Measurements from ENCODE around the gene ELK1. TPM values are rescaled to one million over a fixed set of nuclear protein-coding genes. Genes with fewer than 3 reads are reported as not detected.

Gene ELK1
- total RNA-seq, 2 donors from 2014 or later: 24.5 to 49.5 TPM

DNA sequence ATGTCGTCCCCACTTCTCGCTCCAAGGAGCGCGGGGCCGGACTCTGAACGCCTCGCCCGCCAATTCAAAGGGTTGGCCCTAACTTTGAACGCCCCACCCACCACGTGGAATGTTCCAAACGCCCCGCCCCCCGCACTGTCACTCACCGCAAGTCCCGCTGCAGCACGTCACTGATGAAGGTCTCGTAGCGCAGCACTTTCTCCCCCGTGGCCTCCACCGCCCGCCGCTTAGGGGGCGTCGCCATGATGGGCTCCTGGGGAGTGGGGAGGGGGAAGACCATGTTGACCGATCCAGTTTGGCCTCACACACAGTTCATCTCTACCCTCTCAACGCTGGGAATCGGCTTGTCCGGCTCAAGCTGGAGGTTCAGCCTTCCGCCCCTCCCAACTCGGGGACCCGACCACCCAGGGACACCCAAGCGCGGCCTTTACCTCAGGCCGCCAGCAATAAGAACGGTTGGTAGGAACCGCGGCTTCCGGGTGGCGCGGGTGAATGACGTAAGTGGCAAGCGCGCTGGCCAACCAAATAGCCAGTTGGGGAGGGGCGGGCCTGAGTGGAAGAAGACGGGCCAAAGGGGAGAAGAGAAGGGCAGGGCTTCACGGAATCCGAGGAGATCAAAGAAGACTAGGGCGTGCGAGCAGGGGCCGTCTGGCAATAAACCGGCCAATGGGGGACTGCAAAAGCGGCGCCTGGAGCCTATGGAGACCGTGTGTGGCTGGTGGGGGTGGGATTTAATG lies 8.5 kb upstream of the ELK1 start, which contains the start of gene UXT:
UXT (minus strand) TSS at position 497 of the 737 bp plus-strand sequence; CDS start at position 244, 253 bp downstream.
- Mint-ChIP-seq H3K4me1 (ENCODE audit: low read depth in 2 of 2) (peaks cover 13 to 24% of the 10 kb centered on the region in 2 donors), H3K36me3 (peaks cover 12% of the 10 kb centered on the region)
- peak; percentile 94 for DNase-seq (ENCODE audit: low spot score)

GRCh38 chrX:47658301-47658683 lies 7.9 kb upstream of the ELK1 start:
- DNase-seq (ENCODE audit: low spot score) (no peak), ATAC-seq (no peak)
- Mint-ChIP-seq H3K4me3 (peak overlapping the region; percentile 89), H3K36me3 (peaks cover 17% of the 10 kb centered on the region), H3K9me3 (no peaks in the 10 kb centered on the region), H3K27me3 (no peaks in the 10 kb centered on the region), H3K4me1 (ENCODE audit: low read depth in 2 of 2) (peaks cover 13 to 24% of the 10 kb centered on the region in 2 donors), H3K27ac (peak overlapping the region; percentile 96 to 97)

More for the DNA sequence above, 8.5 kb upstream of the ELK1 start, which contains the start of gene UXT:
- H3K27me3 Mint-ChIP-seq: no peaks in the 10 kb centered on the region
- H3K27ac Mint-ChIP-seq: peak within 1 kb of the TSS; percentile 96 to 97
- ATAC-seq: peak; percentile 92 to 94
- H3K9me3 Mint-ChIP-seq: no peaks in the 10 kb centered on the region
- H3K4me3 Mint-ChIP-seq: peak within 1 kb of the TSS; percentile 89

GRCh38 chrX:47651043-47651905 lies 911 bp upstream of the ELK1 start:
- peaks cover 31 to 37% of the 10 kb centered on the region in 2 donors for H3K4me1 Mint-ChIP-seq (ENCODE audit: low read depth in 2 of 2)
- DNase-seq (ENCODE audit: low spot score) (no peak), ATAC-seq (no peak)
- H3K27me3 Mint-ChIP-seq: peaks cover 0 to 3% of the 10 kb centered on the region in 2 donors
- peak overlapping the region; percentile 91 for H3K4me3 Mint-ChIP-seq
- H3K36me3 Mint-ChIP-seq: peaks cover 16% of the 10 kb centered on the region
- H3K27ac Mint-ChIP-seq: peak overlapping the region; percentile 88 to 93
- no peaks in the 10 kb centered on the region for H3K9me3 Mint-ChIP-seq

DNA sequence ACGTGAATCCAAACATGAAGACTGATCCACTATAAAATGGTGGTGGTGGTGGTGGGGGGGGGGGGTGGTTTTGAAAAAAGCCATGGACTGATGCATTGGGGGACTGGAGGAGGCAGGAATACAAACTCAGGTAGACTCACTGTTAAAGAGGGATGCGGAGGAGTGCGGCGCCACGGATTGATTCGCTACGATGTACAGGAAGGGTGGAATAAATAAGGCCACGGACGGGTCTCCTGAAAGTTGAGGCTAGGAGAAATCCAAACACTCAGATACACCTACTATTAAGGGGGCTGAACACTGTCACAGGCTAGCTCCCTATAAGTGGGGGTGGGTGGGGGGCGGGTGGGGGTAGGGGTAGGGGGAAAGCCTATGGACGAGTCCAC lies 591 bp downstream of the ELK1 start:
- Mint-ChIP-seq H3K36me3 (peaks cover 8% of the 10 kb centered on the region), H3K4me1 (ENCODE audit: low read depth in 2 of 2) (peaks cover 32% of the 10 kb centered on the region in 2 donors)

DNA sequence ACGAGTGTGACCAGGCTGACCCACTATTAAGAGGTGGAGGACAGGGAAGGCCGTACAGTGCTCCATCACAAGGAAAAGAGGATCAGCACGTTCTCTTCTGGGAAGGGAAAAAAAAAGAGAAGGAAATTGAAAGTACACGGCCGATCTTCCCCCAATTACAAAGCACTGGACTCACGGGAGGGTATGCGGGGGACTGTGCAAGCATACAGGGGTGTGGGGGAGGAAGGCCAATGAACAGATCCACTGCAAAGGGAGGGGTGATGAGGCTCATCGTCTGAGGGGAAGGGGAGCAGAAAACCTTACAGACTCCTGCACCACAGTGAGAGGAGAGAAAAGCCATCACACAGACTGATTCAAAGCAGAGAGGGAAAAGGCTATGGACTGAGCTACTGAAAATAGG lies 1.1 kb downstream of the ELK1 start:
- Mint-ChIP-seq H3K27ac (peak overlapping the region; percentile 20 to 88), H3K4me1 (ENCODE audit: low read depth in 2 of 2) (peaks cover 36 to 37% of the 10 kb centered on the region in 2 donors), H3K27me3 (peaks cover 0 to 8% of the 10 kb centered on the region in 2 donors), H3K9me3 (no peaks in the 10 kb centered on the region), H3K4me3 (peak overlapping the region; percentile 91), H3K36me3 (peaks cover 8% of the 10 kb centered on the region)
- no peak for DNase-seq (ENCODE audit: low spot score)
- no peak for ATAC-seq

More for the DNA sequence above, 591 bp downstream of the ELK1 start:
- DNase-seq (ENCODE audit: low spot score) (no peak), ATAC-seq (no peak)
- no peaks in the 10 kb centered on the region for H3K9me3 Mint-ChIP-seq
- peak overlapping the region; percentile 20 to 88 for H3K27ac Mint-ChIP-seq
- peaks cover 0 to 5% of the 10 kb centered on the region in 2 donors for H3K27me3 Mint-ChIP-seq
- peak overlapping the region; percentile 91 for H3K4me3 Mint-ChIP-seq

DNA sequence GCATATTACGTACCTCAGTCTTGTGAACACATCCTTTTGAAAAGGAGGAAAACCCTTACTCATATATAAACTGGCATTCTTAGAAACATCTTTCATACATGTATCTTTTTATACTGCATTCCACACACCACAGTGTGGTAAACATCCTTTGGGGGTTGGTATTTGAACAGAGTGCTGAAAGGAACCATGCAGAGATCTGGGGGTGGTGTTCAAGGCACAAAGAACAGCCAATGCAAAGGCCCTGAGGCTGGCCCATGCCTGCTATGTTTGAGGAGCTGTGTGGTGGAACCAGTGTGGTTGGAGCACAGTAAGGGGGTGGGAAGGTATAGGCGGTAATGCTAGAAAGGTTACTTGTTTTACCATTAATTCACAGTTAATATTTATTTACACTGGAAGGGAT lies 2.0 kb downstream of the ELK1 start:
- no peaks in the 10 kb centered on the region for H3K9me3 Mint-ChIP-seq
- DNase-seq (ENCODE audit: low spot score) (no peak), ATAC-seq (no peak)
- H3K27ac Mint-ChIP-seq: peak overlapping the region; percentile 37 to 88
- H3K36me3 Mint-ChIP-seq: peaks cover 4% of the 10 kb centered on the region
- H3K27me3 Mint-ChIP-seq: peaks cover 0 to 10% of the 10 kb centered on the region in 2 donors
- peaks cover 38 to 40% of the 10 kb centered on the region in 2 donors for H3K4me1 Mint-ChIP-seq (ENCODE audit: low read depth in 2 of 2)
- H3K4me3 Mint-ChIP-seq: peak overlapping the region; percentile 91

DNA sequence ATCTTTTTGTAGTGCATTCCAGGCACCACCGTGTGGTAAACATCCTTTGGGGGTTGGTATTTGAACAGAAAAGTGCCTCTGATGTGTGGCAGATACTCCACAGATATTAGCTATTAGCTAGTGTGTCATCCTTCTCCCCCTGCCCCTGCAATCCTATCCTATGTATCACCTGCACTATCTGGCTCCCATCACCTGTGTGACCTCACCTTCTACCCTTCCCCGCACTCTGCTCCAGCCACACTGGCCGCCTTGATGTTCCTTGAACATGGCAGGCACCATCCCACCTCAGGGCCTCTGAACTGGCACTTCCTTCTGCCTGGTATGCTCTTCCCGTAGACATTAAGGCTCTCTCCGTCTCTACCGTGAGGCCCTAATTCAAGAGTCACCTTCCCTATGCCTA lies 3.7 kb downstream of the ELK1 start:
- Mint-ChIP-seq H3K4me1 (ENCODE audit: low read depth in 2 of 2) (peaks cover 35 to 40% of the 10 kb centered on the region in 2 donors), H3K27me3 (peaks cover 0 to 11% of the 10 kb centered on the region in 2 donors), H3K4me3 (no peak overlapping the region), H3K36me3 (no peaks in the 10 kb centered on the region), H3K27ac (no peak overlapping the region), H3K9me3 (no peaks in the 10 kb centered on the region)
- no peak for ATAC-seq
- no peak for DNase-seq (ENCODE audit: low spot score)

- H3K9me3 Mint-ChIP-seq: no peaks in the 10 kb centered on the region
- peaks cover 26 to 30% of the 10 kb centered on the region in 2 donors for H3K4me1 Mint-ChIP-seq (ENCODE audit: low read depth in 2 of 2)
- peaks cover 3% of the 10 kb centered on the region for H3K36me3 Mint-ChIP-seq
- no peak for DNase-seq (ENCODE audit: low spot score)
- H3K4me3 Mint-ChIP-seq: no peak overlapping the region
- H3K27me3 Mint-ChIP-seq: peaks cover 0 to 14% of the 10 kb centered on the region in 2 donors
- no peak overlapping the region for H3K27ac Mint-ChIP-seq
- no peak for ATAC-seq
These were observed 4.8 kb downstream of the ELK1 start for GRCh38 chrX:47645530-47645929.

- H3K27me3 Mint-ChIP-seq: peaks cover 0 to 14% of the 10 kb centered on the region in 2 donors
- no peak overlapping the region for H3K27ac Mint-ChIP-seq
- H3K4me1 Mint-ChIP-seq (ENCODE audit: low read depth in 2 of 2): peaks cover 23 to 26% of the 10 kb centered on the region in 2 donors
- no peak overlapping the region for H3K4me3 Mint-ChIP-seq
- peaks cover 12% of the 10 kb centered on the region for H3K36me3 Mint-ChIP-seq
- no peaks in the 10 kb centered on the region for H3K9me3 Mint-ChIP-seq
- DNase-seq (ENCODE audit: low spot score) (no peak), ATAC-seq (peak in 1 of 2 donors; percentile 62)
These were observed 5.7 kb downstream of the ELK1 start for GRCh38 chrX:47644557-47645091.

- Mint-ChIP-seq H3K27ac (no peak overlapping the region), H3K36me3 (peaks cover 15% of the 10 kb centered on the region), H3K9me3 (no peaks in the 10 kb centered on the region), H3K4me1 (ENCODE audit: low read depth in 2 of 2) (peaks cover 16 to 19% of the 10 kb centered on the region in 2 donors), H3K4me3 (no peak overlapping the region), H3K27me3 (peaks cover 0 to 14% of the 10 kb centered on the region in 2 donors)
- ATAC-seq (no peak), DNase-seq (ENCODE audit: low spot score) (no peak)
These were observed 6.4 kb downstream of the ELK1 start for GRCh38 chrX:47643926-47644325.

DNA sequence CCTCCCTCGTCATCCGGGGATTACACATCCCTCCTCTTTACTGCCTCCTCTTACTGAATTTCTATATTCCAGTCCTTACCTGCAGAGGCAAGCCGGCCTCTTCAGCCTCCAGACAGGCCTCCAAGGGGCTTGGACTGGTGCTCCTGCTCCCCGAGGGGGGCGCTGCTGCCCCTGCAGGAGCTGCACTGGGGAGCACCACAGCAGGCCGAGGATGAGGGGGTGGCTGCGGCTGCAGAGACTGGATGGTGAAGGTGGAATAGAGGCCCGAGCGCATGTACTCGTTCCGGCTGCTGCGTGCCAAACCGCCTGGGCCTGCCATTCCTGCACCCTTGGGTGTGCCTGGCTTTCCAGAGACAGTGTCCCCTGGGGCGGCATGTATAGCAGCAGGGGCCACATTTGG lies 11.5 kb downstream of the ELK1 start:
- no peak overlapping the region for H3K27ac Mint-ChIP-seq
- H3K4me3 Mint-ChIP-seq: no peak overlapping the region
- H3K4me1 Mint-ChIP-seq (ENCODE audit: low read depth in 2 of 2): no peaks in the 10 kb centered on the region
- DNase-seq (ENCODE audit: low spot score) (no peak), ATAC-seq (no peak)
- peaks cover 0 to 11% of the 10 kb centered on the region in 2 donors for H3K27me3 Mint-ChIP-seq
- no peaks in the 10 kb centered on the region for H3K9me3 Mint-ChIP-seq
- peaks cover 15% of the 10 kb centered on the region for H3K36me3 Mint-ChIP-seq

DNA sequence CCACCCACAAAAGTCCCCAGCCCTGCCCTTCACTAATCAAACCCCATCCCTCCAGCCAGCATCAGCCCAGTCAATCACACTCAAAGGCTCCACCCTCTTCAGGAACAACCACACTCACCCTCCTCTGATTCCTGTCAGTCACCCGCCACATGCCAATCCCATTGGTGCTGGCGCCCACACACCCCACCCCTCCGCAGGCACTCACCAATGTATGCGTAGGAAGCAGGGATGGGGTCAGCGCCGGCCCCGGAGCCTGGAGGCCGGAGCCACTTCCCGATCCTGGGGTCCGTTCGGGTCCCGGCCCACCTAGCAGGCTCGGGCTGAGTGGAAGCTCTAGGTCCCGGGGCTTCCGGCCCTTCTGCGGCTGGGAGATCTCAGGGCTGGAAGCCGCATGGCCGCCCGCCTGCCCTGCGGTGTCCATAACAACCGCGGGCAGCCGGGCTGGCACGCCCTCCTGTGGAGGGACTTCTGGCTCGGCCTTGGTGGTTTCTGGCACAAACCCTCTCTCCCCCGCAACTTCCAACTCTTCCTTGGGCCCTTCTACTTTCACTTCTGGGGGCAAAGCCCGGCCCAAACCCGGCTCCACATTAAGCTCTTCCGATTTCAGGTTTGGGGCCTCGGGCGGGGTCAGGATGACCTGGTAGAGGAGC lies 12.7 kb downstream of the ELK1 start:
- Mint-ChIP-seq H3K27ac (no peak overlapping the region), H3K4me1 (ENCODE audit: low read depth in 2 of 2) (peaks cover 0 to under 1% of the 10 kb centered on the region in 2 donors), H3K4me3 (peak overlapping the region; percentile 20), H3K36me3 (peaks cover 15% of the 10 kb centered on the region), H3K27me3 (peaks cover 0 to 11% of the 10 kb centered on the region in 2 donors), H3K9me3 (no peaks in the 10 kb centered on the region)
- ATAC-seq (no peak), DNase-seq (ENCODE audit: low spot score) (no peak)

- Mint-ChIP-seq H3K27me3 (peaks cover 0 to 13% of the 10 kb centered on the region in 2 donors), H3K4me3 (no peak overlapping the region), H3K36me3 (peaks cover 7% of the 10 kb centered on the region), H3K4me1 (ENCODE audit: low read depth in 2 of 2) (peaks cover 2 to 6% of the 10 kb centered on the region in 2 donors), H3K27ac (no peak overlapping the region), H3K9me3 (no peaks in the 10 kb centered on the region)
- peak; percentile 90 to 91 for ATAC-seq
- DNase-seq (ENCODE audit: low spot score): peak; percentile 74
These were observed 15.3 kb downstream of the ELK1 start for GRCh38 chrX:47634871-47635575.

Data from natural killer cell treated with Interleukin-12 subunit alpha and Interleukin-12 subunit beta and Interleukin-15 and Interleukin-18, amount 100 ng/mL, for 72 hours (primary cell).